Measurements from ENCODE around the gene TCHHL1. TPM values are rescaled to one million over a fixed set of nuclear protein-coding genes. Genes with fewer than 3 reads are reported as not detected.

TCHHL1 gene
- total and polyA plus RNA-seq, 2 of the 13 experiments (the other 11 are each of a cell fraction or from before 2014, with no cell fraction given) = not detected

GRCh38 chr1:152036267-152037216 lies 52.3 kb downstream of the TCHHL1 start, which contains the start of gene S100A11 (continued):
- TF ChIP-seq ZNF646 (CRISPR knock-in tag; IDR thresholded peaks at IDR 0.05) (no peak), HDAC6 (IDR thresholded peaks at IDR 0.05; ENCODE audit: low read depth, low read length) (no peak), ZSCAN21 (CRISPR knock-in tag; IDR thresholded peaks at IDR 0.05; ENCODE audit: borderline replicate concordance) (no peak), WIZ (CRISPR knock-in tag; IDR thresholded peaks at IDR 0.05) (no peak), ZNF749 (CRISPR knock-in tag; IDR thresholded peaks at IDR 0.05; ENCODE audit: borderline replicate concordance) (no peak), EHMT2 (IDR thresholded peaks at IDR 0.05; ENCODE audit: borderline replicate concordance, low read depth, low read length) (no peak), MAFF (IDR thresholded peaks at IDR 0.05; ENCODE audit: low read depth, low read length) (no peak), ZFY (CRISPR knock-in tag; IDR thresholded peaks at IDR 0.05) (0 out of 2 replicates have a peak, but pooled peaks have one; percentile 17), NR2F2 (IDR thresholded peaks at IDR 0.05; ENCODE audit: borderline replicate concordance, low read depth) (no peak), ZNF574 (CRISPR knock-in tag; IDR thresholded peaks at IDR 0.05) (no peak), SP5 (CRISPR knock-in tag; IDR thresholded peaks at IDR 0.05; ENCODE audit: borderline replicate concordance, low read depth) (peak; percentile 46; the same call in 1 of the 2 replicates), TAF1 (CRISPR knock-in tag; IDR thresholded peaks at IDR 0.05) (peak; percentile 34; the same call in 1 of the 2 replicates), CREB1 (IDR thresholded peaks at IDR 0.05) (no peak), CREB1 (CRISPR knock-in tag; IDR thresholded peaks at IDR 0.05) (no peak), ZNF557 (CRISPR knock-in tag; IDR thresholded peaks at IDR 0.05) (no peak), TEF (CRISPR knock-in tag; IDR thresholded peaks at IDR 0.05) (no peak), ZNF607 (CRISPR knock-in tag; IDR thresholded peaks at IDR 0.05; ENCODE audit: borderline replicate concordance) (no peak), ZFP36L1 (CRISPR knock-in tag; IDR thresholded peaks at IDR 0.05) (no peak), SNAPC2 (CRISPR knock-in tag; IDR thresholded peaks at IDR 0.05) (no peak), ZNF543 (CRISPR knock-in tag; IDR thresholded peaks at IDR 0.05) (no peak)

Data from HepG2 (cell line).